HPDE6-E6E7 (cell line): Measurements from ENCODE around the gene USP49.

Experiments used
- DNase-seq: peaks from one replicate; pipeline ENCODE4 v3.0.0; 2011; ENCODE audit warnings: missing footprints; ENCODE audit errors: extremely low spot score

The USP49 gene

DNA sequence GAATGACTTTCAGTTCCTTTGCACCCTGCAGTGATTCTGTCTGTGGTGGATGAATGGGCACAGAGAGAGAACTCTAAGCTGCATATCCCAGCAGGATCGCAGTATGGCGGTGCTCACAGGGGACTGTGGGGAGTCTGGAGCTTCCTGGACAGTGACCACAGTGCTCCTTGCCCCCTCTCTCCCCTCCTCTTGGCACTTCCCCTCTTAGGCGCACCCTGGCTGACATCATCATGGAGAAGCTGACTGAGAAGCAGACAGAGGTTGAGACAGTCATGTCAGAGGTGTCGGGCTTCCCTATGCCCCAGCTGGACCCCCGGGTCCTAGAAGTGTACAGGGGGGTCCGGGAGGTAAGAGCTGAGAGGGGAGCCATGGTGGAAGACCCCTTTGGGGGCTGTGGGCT, 34.7 kb upstream of the USP49 start:
- DNase-seq: no peak

DNA sequence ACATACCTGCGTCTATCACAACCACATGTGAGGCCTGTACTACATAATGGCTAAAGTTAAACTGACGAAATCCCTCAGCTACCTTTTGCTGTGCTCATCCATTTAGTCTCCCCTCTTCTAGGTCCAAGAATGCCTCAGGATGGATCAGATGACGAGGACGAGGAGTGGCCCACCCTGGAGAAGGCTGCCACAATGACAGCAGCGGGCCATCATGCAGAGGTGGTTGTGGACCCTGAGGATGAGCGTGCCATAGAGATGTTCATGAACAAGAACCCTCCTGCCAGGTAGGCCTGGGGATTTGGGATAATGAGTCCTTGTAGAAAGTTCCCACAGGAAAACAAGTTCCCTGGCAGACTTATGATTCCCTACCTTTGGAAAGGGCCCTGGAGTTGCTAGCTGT, 32.1 kb upstream of the USP49 start:
- no peak for DNase-seq

- no peak for DNase-seq
Measured at GRCh38 chr6:41922154-41922553, 27.0 kb upstream of the USP49 start.

DNA sequence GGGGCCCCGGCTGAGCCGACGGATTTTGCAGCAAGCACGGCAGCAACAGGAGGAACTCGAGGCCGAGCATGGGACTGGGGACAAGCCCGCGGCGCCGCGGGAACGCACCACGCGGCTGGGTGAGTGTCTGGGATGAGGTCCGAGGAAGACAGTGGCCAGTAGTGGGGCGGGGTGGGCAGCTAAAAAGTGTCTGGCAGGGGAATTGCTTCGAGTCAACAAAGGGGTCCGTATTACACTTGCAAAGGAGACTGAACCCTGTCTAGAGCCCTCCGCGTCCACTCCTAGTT, 26.5 kb upstream of the USP49 start:
- no peak for DNase-seq

GRCh38 chr6:41920921-41921711, 25.9 kb upstream of the USP49 start, which contains the start of the genes BYSL and MED20:
BYSL (plus strand) TSS chr6:41921499; CDS start chr6:41921563, 64 bp downstream.
MED20 (minus strand) TSS chr6:41921139; CDS start chr6:41921018, 121 bp downstream.
- DNase-seq: peak; percentile 95

DNA sequence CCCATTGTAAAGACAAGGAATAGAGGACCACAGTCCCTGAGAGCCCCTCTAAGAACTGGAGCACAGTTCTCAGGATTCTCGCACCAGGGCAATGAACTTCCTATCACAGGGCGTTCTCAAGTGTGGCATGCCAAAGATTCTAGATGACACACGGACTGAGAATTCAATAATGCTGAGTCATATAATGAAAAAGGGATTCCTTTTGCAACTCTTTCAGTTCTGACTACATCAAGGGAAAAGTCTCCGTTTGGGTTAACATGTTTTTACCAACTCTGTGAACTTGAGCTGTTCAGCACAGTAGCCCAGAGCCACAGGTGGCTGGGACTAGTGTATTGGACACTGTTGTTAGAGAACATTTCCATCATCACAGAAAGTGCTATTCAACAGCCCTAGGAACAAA, 22.4 kb upstream of the USP49 start:
- peak; percentile 70 for DNase-seq

DNA sequence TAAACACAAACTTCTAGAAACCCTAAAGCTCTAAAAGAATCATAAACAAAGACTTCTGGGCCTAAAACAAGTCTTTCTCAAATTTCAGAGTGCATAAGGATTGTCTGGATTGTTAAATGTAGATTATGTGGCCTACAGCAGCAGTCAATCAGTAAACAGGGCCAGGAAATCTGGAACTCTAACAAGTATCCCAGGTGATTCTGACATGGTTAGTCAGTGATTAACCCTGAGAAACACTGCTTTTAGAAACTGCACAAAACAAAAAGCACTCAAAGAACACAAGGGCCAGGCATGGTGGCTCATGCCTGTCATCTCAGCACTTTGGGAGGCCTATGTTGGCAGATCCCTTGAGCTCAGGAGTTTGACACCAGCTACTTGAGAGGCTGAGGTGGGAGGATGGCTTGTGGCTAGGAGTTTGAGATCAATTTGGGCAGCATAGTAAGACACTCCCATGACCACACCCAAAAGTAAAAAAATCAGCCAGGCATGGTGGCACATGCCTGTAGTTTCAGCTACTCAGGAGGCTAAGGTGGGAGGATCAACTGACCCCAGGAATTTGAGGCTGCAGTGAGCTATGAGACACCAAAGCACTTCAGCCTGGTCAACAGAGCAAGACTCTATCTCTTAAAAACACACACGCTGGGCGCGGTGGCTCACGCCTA, 19.8 kb upstream of the USP49 start:
- DNase-seq: no peak

DNA sequence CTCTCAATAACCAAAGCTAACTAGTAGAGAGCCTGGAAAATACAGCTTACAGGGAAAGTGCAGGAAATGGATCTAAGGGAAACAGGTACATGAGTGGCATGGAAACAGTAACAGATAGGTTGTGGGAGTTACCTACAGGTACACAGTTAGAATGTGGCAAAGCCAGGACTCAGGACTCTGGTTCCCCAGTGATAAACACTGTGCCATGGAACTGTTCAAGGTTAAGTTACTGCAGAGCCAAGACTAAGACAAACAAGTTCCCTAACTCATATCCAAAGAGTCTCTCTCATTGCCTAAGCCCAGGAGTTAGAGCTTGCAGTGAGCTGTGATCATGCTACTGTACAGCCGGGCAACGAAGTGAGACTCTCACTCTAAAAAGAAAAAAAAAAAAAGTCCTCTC, 19.2 kb upstream of the USP49 start:
- no peak for DNase-seq

DNA sequence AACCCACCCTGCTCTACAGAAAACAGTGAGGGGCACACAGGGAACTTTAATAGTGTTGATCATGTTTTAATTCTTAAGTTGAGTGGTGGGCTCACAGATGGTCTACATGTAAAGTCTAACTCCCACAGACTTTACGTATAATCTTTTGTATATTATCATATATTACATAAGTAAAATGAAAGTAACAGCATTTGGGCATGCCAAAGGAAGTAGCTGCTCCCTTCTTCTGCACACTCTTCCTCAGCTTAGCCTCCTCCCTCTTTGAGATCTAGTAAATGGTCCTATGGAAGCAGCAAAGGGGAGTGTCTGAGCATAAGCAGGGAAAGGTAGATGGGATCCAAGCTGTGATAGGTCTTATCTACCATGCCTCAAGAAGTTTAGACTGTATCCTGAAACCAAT, 14.6 kb upstream of the USP49 start:
- DNase-seq: no peak

GRCh38 chr6:41901882-41902519, 6.8 kb upstream of the USP49 start:
- no peak for DNase-seq

DNA sequence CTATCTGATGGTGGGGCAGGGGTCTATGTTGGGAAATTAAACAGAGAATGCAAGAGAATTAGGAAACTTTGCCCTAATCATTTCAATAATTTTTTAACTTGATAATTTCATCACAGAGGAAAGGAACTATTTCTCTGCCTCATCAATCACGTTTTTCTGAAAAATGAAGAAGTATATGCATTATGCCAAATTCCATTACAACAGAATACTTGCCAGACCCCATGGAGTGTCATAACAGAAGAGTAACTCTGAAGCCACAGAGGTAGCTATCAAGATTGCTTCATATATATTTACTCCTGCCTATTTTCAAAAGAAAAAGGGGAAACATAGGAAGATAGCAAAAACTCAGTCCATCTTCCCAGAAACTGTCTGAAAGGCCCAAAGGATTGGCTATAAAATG, 5.7 kb upstream of the USP49 start:
- DNase-seq: no peak

- DNase-seq: no peak
Measured at GRCh38 chr6:41896281-41896680, 1.1 kb upstream of the USP49 start.

GRCh38 chr6:41894366-41895299, 542 bp downstream of the USP49 start:
- no peak for DNase-seq

- DNase-seq: no peak
Measured at GRCh38 chr6:41892921-41893564, 2.1 kb downstream of the USP49 start.

DNA sequence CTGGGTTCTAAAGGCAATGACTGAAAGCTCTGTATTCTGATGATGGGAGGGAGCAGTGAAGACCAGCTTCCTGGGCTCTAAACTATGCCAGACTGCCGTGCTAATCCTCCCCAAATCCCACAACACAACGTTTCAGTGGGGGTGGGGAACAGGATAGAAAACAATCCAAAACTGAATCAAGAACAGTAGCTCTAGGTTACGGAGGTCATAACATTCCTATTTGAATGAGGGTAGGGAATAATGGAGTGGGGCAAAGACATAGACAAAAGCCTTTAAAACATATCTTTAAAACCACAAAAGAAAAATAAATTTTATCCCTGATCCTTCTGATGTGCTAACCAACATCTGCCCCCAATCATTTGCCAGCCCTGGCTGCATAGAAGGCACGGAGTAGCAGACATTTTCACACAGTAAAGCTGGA, 7.8 kb downstream of the USP49 start:
- no peak for DNase-seq

DNA sequence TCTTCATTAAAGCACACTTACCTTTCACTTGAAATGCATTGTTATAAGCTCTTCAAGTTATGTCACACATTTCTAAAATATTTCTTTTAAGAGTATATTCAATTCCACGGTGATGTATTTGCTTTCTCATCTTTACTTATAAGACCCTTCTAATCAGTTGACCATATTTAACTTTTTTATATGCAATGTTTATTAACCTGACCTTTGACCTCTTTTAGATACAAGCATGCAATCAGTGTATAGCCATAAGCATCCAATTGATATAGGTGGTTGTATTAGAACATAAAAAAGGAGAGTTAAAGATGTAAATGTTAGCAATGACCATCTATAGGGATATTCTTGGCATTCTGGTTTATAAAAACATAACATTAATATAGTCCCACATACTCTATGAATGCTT, 9.2 kb downstream of the USP49 start:
- DNase-seq: no peak

- DNase-seq: no peak
Measured at GRCh38 chr6:41884957-41885356, 10.2 kb downstream of the USP49 start.

DNA sequence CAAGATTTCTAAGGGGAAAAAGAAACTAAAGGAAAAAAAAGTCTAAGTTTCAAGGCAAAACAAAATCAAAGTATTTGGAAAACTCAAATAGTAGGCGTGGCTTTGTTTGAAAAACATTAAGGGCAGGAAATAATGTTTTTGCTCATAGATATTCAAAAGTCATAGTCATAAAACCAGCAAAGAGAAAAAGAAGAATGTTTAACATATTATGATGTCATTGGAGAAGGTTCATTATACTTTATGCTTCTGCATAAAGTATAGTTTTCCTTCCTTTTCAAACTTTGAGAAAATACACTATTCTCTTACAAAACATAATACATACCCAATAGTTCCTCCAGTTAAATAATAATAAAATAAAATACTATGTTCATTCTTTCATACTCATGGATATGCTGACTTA, 13.7 kb downstream of the USP49 start:
- DNase-seq: no peak

GRCh38 chr6:41878961-41879405, 16.2 kb downstream of the USP49 start:
- no peak for DNase-seq

GRCh38 chr6:41878246-41878645, 16.9 kb downstream of the USP49 start:
- DNase-seq: no peak

- no peak for DNase-seq
Measured at GRCh38 chr6:41877051-41877680, 18.0 kb downstream of the USP49 start.
